Esophagus muscularis mucosa (tissue), 3 donors: ENCODE measurements around the gene DAO.

Source experiments
- POLR2AphosphoS5 ChIP-seq, 2 donors: sonication (generic); formaldehyde crosslinking; IDR thresholded peaks; one replicate each; pipeline ENCODE4 v1.6.1; 2017; ENCODE audit warnings: antibody characterized with exemption in 2 of 2
- TF ChIP-seq, protein P1 (sequence below), 3 experiments: fragments of 200-600 bp in 2 of 3; fragments of 450-650 bp in 1 of 3; sonication (generic) in 2 of 3; IDR thresholded peaks; one replicate each; pipeline ENCODE4 v1.5.1; 2017 to 2019; ENCODE audit warnings: antibody characterized with exemption in 3 of 3, mild to moderate bottlenecking in 2 of 3, moderate library complexity in 1 of 3

- TF ChIP-seq, protein P1, sequence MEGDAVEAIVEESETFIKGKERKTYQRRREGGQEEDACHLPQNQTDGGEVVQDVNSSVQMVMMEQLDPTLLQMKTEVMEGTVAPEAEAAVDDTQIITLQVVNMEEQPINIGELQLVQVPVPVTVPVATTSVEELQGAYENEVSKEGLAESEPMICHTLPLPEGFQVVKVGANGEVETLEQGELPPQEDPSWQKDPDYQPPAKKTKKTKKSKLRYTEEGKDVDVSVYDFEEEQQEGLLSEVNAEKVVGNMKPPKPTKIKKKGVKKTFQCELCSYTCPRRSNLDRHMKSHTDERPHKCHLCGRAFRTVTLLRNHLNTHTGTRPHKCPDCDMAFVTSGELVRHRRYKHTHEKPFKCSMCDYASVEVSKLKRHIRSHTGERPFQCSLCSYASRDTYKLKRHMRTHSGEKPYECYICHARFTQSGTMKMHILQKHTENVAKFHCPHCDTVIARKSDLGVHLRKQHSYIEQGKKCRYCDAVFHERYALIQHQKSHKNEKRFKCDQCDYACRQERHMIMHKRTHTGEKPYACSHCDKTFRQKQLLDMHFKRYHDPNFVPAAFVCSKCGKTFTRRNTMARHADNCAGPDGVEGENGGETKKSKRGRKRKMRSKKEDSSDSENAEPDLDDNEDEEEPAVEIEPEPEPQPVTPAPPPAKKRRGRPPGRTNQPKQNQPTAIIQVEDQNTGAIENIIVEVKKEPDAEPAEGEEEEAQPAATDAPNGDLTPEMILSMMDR (IDR thresholded peaks at IDR 0.05) = no peak
- TF ChIP-seq POLR2AphosphoS5 (IDR thresholded peaks at IDR 0.05) = no peak
These were observed 25.8 kb downstream of the DAO start for GRCh38 chr12:108905725-108906124.
